HG02840 (cell line): ENCODE data around the gene SLC6A17.

Source experiments
- ATAC-seq: cut with Tn5 transposase; IDR thresholded peaks from one replicate; pipeline ENCODE4 v1.9.1; 2021; ENCODE audit warnings: mild to moderate bottlenecking, moderate library complexity, moderate number of reproducible peaks; ENCODE audit not compliant: unreplicated experiment, low FRiP score

Gene SLC6A17

DNA sequence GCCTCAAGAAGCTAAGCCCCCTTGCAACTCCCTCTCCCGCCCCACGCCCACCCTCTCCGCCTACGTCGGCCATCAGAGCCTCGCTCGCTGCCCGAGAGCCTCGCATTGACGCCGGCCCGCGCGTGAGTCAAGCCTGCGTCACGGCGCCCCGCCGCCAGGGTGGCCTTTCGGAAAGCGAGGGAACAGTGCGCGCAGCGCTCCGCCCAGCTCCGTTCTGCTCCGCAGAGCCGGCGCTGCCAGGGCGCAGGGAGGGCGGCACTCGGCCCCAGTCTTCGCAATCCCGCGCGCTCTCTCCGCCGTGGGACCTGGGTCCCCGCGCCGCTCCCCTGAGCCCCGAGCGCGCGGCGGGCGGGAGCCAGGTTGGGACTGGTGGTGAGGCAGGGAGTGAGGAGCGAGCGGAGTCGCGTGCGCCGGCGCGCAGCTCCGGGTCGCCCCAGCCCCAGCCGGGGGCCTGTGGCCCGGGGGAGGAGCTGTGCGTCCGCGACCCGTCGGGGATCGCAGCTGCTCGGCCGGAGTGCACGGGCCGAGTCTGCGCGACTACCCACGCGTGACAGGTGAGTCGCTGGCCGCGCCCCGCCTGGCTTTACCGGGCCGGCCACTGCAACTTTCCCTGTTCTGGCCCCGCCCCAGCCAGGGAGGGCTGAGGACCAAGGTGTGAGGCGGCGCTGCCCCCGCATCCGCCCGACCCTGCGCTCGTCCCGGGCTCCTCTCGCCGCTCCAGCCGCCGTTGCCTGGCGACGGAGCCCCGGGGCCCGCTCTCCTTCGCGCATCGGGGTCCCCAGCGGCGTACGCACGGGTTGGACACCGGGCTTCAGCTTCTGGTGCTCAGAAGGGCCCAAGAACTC lies at the start of gene SLC6A17:
Gene SLC6A17 (plus strand): TSS at position 165 of the 845 bp plus-strand sequence. CDS start 16,436 bp downstream, outside the sequence.
- no peak for ATAC-seq

DNA sequence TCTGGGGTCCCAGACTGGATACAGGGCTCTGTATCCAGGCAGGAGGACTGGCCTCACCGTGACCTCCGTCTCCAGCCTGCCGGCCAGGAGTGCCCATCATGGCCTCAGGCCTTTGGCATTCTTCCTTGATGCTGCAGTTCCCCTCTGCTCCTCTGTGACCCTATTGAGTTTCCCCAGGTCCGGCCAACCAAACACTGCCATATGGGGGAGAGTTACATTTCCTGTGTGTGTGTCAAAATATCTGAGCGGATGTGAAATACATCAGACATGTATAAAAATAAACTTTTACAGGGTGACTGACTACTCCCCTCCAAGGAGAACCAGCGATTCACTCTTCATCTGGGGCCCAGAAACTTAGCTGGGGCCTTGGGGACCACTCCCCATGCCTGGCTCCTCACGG lies 48.2 kb upstream of the SLC6A17 start:
- ATAC-seq, result no peak

DNA sequence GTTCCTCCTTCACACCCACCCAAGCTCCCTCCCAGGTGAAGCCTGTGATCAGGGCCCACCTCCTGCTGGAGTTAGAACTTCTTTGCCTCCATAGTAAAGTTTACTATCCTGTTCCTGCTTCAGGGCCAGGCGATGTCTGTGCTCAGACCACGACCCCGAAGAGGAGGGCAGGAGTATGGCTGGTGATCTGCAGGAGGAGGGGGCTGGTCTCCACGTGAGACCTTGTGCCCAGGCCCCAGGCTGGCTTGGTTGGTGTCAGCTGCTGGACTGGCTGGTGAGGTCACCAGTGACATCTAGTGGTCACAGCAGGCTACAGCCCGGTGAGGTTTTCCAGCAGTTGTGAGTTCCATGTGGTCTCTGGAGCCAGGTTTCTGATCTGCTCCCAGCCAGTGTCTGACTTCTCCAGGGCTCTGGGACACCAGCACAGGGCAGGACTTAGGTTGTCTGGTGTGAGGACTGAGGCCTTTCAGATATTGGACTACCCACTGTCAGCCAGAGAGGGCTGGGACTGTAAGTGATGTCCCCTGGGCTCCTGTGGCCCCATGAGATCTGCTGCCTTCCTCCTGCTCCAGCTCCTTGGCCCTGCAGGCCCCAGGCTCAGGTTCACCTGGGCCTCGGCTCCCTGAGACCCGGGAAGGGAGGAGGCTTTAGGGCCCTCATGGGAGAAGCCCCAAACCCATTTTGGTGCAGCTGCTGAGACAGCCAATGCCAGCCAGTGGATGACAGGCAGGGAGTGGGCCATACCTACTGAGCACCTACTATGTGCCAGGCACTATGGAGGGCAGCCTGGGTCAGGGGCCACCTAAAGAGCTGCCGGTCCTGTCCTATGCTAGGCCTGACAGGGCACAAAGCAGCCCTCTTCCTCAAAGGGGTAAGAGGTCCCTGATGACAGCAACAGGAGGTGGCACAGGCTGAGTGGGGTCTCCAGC lies 44.0 kb upstream of the SLC6A17 start:
- ATAC-seq, result peak; percentile 54

GRCh38 chr1:110107867-110108469 lies 42.3 kb upstream of the SLC6A17 start:
- ATAC-seq, result no peak

- no peak for ATAC-seq
Measured at GRCh38 chr1:110111081-110111480, 39.2 kb upstream of the SLC6A17 start.

DNA sequence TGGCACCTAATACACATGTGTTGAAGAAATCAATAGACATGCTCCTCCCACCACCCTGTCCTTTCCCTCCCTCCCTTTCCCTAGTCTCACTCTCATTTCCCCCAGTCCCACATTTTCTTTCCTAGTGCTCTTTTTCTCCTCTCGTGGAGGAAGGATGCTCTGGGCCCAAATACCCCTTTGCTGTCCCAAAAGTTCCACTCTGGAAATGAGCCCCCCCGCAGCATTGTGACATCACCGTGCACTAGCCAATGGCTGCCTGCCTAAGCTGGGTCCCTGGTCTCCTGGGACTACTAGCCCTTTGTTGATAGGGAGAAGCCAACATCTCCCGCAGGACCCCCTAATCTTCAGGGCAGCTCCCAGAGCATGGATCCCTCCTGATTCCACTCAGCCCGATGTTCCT lies 38.2 kb upstream of the SLC6A17 start, which contains the start of gene UBL4B:
Gene UBL4B (plus strand): TSS at position 301 of the 400 bp plus-strand sequence. CDS start 92 bp downstream, at position 393.
- ATAC-seq, result no peak

- no peak for ATAC-seq
Measured at GRCh38 chr1:110112656-110113055, 37.6 kb upstream of the SLC6A17 start.

DNA sequence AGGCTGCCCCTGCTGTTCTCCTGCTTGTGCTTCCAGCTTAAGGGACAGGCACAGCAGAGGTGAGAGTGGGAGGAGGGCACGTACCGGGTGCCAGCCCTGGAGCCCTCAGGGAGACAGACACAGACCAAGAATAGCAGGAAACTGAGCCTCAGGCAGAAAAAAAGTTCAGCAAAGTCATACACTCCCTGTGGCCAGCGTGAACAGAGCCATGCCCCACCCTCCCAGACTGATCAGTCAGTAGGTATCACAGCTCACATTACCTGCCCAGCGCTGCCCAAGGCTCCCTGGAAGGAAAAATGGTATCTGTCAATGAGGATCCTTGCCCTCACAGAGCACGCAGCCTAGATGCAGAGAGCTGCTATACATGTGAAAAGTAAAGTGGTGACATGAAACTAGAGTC lies 36.7 kb upstream of the SLC6A17 start:
- no peak for ATAC-seq

DNA sequence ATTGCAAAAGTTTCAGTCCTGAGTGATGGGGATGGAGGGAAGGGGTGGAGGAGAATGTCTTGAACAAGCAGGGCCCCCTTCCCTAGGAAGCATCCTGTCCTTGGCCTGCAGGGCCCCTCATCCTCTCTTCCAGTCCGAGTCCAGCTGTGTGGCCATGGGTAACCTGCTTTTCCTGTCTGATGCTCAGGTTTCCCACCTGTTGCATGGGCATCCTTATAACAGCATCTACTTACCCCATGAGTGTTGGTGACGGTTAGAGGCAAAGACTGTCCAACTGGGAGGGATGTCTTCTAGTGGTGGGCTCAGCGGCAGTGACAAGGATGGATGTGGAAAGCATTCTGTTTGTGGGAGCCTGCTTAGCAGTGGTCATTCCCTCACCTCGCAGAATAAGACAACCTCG lies 36.1 kb upstream of the SLC6A17 start:
- ATAC-seq, result no peak

GRCh38 chr1:110114784-110115183 lies 35.5 kb upstream of the SLC6A17 start:
- ATAC-seq, result no peak

DNA sequence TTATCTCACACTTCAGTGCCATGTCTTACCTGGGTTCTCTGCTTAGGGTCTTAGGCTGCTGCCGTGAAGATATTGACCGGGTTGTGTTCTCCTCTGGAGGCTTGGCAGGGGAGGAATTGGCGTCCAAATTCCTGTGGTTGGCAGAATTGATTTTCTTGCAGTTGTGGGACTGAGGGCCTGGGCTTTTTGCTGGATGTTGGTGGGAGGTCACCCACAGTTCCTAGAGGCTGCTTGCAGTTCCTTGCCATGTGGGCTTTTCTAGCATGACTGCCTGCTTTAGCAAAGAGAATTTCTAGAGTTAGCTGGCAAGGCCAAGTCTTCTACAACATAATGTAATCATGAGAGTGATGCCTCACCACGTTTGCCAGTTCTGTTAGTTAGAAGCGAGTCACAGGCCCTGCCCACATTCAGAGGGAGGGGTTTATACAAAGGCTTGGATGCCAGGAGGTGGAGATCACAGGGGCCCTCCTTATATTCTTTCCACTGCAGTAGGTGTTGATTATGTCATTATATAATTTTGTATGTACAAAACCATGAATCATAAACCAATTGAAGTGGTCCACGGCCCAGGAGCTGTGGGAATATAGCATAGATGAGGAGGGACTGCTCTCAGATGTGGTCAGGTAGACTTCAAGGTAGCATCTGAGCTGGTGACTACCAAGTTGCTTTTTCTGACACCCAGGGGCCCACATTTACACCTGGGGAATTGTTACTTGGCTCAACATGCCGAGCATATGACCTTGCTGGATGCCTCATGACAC lies 31.5 kb upstream of the SLC6A17 start:
- no peak for ATAC-seq

- no peak for ATAC-seq
Measured at GRCh38 chr1:110119843-110120242, 30.5 kb upstream of the SLC6A17 start.

- ATAC-seq, result no peak
Measured at GRCh38 chr1:110120960-110121561, 29.2 kb upstream of the SLC6A17 start.

DNA sequence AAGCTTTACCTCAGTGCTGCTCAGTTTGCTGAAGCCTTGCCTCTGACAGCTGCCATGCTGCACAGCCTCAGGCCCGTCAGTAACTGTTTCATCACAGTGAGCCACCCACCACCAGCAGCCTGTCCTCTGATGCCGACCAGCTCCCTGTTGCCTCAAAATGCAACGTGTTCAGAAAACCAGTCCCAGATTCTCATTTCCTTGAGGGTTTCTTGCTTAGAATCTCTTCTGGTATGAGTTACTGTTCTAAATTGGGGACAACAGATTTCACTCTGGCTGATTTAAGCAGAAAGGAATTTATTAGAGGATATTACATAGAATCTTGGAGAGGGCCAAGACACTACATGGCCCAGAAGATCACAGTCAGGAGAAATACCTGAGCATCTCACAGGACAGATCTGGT lies 27.1 kb upstream of the SLC6A17 start:
- no peak for ATAC-seq

DNA sequence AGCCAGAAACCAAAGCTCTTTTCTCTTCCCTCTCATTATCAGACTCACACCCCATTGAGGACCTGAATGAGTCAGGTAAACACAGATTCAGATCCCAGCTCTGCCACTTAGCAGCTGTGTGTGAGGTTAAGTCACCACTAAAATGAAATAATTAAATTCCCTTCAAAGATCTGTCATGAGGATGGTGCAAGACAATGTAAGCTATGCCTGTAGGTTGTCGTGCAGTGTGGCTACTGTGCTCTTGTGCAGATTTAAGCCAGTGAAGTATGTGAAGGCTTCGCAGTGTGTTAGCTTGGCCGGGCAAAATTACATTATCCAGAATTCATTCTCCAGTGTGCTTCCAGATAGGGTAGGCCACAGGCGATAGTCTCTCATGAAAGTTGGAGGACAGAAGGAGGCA lies 24.5 kb upstream of the SLC6A17 start:
- ATAC-seq, result no peak

DNA sequence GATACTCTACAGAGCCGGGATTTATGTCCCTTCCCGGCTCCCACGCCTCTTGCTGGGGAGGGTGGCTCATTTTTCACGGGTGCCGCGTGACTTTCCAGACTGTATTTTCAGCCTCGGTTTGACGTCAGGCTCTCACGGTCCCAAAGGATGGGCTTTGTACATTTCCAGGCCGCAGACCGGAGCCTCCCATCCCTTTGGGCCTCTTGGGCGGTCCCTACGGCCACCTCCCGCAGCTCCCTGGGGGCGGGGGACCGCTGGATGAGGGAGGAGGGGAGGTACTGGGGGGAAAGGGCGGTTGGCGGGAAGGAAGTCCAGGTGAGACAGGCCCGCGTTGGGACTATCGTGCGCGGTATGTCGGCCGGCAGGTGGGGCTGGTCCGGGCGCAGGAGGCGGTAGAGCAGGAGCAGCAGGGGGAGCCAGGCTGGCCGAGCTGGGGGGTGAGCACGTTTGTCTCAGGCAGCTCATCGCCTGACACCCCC lies 20.1 kb upstream of the SLC6A17 start:
- ATAC-seq, result no peak

DNA sequence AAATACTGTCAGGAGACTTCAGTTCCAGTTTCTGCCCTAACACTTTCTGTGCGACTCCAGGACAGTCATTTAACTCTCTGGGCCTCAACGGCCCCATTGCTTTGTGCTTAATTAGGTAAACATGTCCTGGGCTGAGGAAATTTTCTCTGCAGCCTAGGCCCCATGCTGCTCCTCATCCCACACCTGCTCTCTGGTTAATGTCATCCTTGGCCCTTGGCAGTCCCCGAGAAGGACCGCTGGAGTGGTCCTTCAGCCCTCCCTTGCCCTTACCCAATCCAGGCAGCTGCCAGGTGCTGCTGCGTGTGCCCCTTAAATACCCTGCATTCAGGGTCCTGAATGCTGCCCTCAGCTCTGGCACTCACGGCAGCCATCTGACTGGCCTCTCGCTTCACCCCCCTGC lies 19.3 kb upstream of the SLC6A17 start:
- ATAC-seq, result no peak

GRCh38 chr1:110132682-110133081 lies 17.6 kb upstream of the SLC6A17 start:
- no peak for ATAC-seq

DNA sequence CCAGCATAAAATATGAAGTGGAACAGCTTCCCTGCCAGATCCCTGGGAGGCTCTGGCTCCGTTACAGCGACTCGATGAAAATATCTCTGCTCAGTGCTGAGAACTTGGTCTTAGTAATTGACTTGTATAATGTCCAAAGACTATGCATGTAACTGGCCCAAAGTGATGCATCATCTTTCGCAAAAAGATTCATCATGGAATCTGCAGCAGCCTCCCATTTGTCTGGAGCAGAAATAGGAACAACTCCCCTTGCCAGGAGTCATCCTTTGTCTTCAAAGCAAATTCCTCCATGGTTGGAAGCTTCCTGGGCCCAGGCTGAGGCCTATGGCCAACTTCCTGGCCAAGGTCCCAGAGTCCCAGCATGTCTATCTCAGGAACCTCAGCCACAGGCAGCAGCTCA lies 16.9 kb upstream of the SLC6A17 start:
- no peak for ATAC-seq
